Activated CD4-positive, alpha-beta T cell treated with anti-CD3 and anti-CD28 coated beads for 1 hour (primary cell): Measurements from ENCODE around the gene PDGFA.
"Not testable (repeated sequence)": the region's sequence is repeated elsewhere in the genome, so short reads cannot be mapped to it uniquely, and the experiment has no call there.

Source experiments
- DNase-seq: peaks from one replicate; pipeline ENCODE4 v3.0.0-alpha.2; 2020

PDGFA gene

DNA sequence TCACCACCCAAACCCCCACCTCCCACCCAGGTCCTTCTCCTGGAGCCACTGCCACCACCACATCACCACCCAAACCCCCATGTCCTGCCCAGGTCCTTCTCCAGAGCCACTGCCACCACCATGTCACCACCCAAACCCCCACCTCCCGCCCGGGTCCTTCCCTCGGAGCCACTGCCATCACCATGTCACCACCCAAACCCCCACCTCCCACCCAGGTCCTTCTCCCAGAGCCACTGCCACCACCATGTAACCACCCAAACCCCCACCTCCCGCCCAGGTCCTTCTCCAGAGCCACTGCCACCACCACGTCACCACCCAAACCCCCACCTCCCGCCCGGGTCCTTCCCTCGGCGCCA lies 31.9 kb upstream of the PDGFA start:
- not testable (repeated sequence) for DNase-seq

DNA sequence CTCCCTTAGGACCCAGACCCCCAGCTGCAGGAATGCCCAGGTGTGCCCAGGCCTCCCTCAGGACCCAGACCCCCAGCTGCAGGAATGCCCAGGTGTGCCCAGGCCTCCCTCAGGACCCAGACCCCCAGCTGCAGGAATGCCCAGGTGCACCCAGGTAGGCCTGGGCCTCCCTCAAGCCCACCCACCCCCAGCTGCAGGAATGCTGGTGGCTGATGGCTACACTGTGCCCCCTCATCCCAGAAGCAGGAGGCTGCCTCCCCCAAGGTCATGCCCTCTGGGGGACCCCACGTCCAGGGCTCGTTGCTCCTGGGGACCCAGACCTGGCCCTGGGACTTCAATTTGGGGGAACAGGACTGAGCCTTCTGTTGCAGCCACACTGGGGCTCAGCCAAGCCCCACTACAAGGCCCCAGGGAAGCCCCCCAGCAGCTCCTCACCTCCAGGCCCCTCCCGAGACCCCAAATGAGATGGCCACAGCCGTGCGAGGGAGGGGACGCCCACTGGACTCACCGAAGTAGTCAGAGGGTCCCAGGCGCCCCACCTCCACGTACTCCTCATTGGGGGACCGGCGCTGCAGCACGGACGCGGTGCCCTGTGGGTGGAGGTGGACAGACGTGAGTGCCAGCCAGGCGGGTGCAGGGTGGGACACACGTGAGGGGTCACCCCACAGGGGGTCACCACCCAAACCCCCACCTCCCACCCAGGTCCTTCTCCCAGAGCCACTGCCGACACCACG lies 31.4 kb upstream of the PDGFA start:
- no peak for DNase-seq

DNA sequence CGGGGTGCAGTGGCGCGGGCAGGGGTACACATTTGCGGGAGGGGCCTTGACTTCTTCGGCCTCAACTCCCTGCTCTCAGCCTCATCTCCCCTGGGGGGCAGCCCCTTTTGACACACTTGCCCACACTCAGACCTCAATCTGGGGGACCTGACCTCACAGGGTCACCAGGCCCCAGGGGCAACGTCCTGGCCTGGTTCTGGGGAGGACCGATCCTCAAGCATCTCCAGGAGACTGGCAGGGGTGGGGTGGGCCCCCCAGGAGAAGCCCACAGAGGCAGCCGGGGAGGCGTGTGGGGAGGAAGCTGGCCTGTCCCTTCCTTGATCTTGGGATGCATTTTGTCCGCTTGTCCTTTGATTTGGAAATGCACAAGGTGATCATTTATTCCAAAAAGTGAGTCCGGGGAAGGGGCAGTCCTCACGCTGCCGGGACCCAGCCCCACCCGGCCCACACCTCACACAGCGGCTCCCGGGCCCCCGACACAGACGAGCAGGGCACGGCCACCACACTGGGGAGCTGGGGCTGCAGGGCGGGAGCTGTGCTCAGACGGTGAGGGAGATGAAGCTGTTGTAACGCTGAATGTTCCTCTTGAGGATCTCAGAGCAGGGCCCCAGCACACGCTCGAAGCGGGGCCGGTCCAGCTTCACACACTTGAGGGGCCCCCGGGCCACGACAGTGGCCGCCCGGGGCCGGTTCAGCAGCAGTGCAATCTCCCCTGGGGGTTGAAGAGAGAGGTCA lies 30.4 kb upstream of the PDGFA start:
- DNase-seq = no peak

DNA sequence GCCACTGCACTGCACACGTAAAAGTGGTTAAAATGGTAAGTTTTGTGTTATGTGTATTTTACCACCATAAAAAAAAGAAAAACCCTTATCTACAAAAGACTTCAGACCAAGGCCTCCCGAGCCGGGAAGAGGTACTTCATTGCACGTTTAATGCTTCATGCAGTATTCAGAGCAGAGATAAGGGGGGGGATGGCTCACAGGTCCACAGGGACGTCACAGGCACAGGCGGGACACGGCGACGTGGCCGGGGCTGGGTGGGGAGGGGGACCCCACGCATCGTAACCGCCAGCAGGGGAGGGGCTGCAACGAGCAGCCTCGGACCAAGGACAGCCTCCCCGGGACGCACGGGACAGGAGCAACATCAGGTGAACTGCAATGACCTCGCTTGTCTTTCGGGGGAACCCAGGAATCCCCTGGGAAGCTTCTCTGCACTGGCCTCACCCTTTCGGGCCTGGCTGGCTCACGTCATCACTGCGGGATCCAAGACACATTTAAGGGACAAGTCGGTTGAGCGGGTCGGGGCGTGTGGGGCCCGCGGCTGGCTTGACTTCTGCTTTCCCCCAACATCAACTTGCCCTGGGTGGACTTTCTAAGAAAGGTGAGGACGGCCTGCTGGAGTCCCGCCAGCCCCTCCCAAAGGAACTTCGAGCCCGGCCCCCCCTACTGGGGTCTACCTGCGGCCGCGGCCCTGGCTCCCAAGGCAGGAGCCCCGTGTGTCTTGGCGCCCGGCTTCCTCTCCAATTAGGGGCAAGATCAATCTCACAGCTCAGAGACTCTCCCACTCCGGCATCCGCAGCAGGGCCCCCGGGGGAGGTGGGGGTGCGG lies 29.6 kb upstream of the PDGFA start:
- no peak for DNase-seq

DNA sequence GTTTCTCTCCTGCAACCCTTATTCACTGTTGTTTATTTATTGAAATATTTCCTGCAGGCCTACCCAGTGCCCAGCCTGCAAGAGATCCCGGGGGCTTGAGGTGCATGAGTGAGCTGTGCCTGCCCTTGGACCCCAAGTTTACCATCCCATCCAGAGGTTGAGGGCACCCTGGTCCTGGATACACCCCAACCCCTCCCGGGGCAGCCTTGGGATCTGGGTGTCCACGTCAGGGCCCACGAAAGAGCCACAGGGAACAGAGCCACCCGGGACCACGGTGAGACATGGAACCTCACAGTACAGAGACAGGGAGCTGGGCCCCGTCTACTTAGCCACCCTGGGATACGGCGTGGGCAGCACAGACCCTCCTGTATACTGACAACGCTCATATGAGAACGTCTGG lies 28.8 kb upstream of the PDGFA start:
- DNase-seq = no peak

DNA sequence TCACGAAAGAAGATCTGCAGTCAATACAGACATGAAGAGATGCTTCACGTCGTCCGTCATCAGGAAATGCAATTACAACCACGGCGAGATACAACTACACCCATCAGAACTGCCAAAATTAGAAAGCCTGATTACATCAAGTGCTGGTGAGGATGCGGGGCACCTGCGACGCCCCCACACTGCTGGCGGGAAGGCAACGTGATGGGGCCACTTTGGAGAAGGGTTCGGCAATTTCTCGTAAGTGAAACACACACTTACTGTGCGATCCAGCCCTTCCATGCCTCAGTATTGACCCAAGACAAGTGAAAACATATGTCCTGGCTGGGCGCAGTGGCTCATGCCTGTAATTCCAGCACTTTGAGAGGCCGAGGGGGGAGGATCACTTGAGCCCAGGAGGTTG lies 25.8 kb upstream of the PDGFA start:
- no peak for DNase-seq

DNA sequence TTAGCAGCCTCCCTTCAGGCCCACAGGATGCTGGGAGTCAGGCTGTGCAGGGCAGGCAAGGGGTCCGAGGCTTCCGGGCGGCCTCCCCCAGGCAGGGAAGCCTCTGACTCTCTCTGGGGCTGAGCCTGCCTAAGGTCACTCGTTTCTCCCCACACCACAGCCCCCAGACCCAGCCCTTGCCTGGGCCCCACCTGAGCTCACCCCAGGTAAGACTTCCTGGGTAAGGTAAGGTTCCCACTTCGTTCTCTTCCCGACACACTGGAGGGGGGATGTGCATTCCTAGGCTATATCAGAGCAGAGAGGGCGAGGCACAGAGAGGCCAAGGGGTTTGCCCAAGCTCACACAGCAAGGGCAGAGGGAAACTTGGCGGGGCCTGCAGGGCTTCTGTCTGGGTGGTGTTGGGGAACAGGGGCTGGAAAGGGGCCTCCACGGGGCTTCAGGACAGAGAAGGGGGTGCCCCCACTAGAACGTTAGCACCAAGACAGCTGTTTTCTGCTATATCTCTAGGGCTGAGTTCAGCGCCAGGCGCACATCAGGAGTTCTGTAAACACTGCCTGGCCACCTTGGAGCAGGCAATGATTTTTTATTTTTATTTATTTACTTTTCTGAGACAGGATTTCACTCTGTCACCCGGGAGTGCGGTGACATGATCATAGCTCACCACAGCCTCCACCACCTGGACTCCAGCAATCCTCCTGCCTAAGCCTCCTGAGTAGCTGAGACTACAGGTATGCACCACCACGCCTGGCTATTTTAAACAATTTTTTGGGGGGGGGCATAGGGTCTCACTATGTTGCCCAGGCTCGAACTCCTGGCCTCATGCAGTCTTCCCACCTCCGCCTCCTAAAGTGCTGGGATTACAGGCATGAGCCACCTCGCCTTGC lies 24.9 kb upstream of the PDGFA start:
- no peak for DNase-seq

DNA sequence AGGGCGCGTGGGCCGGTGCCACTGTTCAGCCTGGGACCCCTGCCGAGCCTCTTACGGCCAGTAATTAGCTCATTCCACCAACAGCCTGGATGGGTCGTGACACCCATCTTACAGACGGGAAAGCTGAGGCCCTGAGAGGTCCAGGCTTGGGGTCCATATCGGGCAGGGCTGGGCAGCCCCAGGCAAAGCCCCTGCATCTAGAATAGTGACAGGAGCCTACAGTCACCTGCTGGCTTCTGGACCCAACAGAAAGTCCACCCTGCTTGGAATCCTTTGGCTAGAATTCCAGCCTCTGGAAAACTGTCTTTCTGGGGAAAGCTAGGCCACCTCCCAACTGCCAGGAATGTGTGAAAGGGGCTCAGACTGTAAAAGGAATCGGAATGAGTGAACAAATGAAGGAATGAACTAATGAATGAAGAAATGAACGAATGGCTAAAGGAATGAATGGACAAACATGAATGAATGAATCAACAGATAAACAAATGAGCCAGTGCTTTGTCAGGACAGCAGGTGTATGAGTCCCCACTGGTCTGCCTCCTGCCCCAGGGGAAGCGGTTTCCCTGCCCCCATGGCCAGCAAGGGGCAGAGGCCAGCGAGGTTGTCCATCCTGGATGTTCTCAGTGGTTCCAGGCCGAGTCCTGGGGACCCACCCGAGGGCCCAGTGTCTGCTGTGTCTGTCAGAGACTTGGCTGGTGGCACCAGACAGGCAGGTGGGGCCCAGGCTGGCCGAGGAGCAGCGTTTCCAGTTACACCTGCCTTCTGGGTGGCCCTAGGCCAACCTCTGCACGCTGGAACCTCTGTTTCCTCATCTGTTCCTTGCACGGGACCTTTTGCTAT lies 24.1 kb upstream of the PDGFA start:
- no peak for DNase-seq

DNA sequence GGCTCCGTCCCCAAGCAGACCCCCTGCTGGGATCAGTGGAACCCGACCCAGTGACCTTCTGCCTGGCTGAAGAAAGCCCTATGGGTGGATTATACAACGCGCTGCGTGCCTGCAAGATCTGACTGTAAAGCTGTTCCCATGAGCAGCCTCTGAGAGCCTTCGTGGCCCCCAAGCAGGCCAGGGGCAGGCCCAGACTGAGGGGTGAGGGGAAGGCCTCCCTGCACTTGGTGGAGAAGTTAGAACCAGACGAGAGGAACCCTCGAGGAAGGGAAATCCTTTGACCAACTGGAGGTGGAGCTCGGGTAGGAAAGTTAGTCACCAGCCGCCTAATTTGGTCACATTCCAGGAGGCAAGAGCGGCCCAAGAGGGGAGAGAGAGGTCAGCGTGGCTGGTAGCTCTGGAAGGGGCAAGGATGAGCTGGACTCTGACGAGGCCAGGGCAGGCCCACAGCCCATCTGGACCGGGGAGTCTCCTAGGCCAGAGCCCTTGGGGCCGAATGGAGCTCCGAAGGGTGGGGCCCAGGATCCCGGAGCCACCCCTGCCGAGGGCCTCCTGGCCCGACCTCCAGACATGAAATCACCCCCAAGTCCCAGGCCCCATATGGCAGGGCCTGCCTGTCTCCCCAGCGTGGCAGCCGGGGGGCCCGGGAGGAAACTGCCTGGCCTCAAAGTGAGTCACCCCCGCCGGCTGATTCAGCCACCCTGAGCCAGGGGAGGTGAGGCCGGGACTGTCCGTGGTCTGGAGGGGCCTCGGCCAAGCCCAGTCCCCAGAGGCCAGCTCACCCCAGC lies 23.3 kb upstream of the PDGFA start:
- DNase-seq = no peak

DNA sequence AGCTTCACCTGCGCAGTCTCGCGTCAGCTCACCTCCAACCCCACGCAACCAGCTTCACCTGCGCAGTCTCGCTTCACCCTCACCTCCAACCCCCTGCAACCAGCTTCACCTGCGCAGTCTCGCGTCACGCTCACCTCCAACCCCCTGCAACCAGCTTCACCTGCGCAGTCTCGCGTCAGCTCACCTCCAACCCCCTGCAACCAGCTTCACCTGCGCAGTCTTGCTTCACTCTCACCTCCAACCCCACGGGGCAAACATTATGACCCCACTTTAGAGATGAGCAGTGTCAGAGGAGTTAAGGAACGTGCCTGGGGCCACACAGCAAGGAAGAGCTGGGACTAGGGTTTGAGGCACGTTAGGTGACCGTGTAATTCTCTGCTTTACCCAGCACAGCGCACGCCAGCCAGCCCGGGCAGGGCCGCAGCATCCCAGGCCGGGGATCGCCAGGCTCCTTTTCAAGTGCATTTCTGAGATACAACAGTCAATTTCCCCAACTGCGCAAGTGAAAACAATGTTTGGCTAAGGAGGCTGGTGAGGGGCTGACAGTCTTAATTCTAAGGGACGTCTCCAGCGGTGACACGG lies 22.6 kb upstream of the PDGFA start:
- DNase-seq = no peak

DNA sequence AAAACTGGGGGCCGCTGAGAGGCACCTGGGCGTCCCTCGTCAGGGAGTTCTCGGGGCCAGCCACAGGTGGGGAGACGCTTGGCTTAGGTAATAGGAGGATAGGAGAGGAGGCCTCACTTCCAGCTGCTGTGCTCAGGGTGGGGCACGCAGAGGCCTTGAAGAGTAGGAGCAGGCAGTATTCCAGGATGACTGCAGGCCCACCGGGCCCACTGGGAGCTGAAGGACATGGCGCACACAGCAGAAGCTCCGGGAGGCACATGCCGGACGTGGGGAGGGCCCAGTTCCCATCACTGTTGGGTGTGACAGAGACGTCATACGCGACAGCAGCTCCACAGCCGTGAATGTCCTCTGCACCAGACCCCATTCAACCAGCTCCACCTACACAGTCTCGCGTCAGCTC lies 22.0 kb upstream of the PDGFA start:
- no peak for DNase-seq

DNA sequence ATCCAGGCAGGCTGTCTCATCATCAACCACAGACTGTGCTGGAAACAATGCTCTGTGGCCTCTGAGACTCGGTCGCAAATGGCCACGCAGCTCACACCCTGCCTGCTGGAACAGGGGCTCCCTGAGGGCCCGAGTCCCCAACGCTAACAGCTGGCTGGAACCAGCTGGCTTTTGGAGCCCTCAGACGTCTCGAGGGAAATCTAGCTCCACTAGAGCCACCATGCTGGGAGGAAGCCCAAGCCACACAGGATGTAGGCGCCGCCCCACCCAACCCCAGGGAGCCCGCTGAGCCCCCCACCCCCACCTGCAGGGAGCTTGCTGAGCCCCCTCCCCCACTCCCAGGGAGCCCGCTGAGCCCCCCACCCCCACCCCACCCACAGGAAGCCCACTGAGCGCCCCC lies 21.4 kb upstream of the PDGFA start:
- DNase-seq = no peak

DNA sequence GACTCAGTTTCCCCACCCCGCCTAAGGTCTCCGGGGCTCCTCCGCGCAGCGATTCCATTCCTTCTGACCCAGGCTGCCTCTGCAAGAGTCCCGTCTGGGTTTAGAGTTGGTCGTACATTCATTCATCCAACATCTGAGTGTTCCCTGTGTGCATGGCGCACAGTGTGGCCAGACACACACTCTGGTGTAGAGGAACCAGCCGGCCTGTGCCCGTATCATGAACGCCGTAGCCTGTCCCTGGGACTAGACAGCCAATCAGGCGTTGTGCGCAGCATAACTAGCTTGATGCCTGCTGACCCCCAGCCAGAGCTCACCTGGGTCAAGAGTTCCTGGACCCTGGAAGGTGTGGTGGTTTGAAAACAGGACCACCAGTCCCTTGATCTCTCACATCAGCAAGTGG lies 20.9 kb upstream of the PDGFA start:
- DNase-seq = no peak

DNA sequence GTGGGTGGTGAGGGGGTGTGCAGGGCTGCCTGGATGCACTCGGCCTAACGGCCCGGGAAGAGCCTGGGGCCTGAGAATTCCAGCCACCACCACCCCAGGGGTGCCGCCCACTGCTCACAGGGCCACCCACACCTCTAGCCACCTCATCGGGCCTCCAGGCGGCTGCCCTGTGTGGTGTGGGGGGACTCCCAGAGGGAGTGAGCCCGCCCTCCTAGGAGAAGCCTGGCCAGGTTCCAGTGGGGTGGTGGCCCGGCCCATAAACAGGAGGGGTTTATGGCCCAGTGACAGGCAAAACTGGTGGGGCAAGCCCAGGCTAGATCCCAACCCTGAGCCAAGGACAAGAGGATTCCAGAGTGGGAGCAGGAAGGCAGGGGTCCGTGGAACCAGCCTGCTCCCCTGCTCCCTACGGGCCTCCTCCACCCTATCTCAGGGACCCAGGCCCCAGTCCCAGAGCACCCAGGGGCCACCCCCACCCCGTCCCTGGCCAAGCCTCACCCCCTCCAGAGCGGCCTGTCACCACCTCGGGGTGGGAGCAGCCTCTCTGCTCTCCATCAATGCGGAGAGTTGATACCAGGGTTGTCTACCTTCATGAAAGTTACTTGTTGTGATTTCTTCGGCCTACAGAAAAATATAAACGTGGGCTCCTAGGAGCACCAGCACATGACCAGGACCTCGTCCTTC lies 20.2 kb upstream of the PDGFA start:
- DNase-seq = no peak

DNA sequence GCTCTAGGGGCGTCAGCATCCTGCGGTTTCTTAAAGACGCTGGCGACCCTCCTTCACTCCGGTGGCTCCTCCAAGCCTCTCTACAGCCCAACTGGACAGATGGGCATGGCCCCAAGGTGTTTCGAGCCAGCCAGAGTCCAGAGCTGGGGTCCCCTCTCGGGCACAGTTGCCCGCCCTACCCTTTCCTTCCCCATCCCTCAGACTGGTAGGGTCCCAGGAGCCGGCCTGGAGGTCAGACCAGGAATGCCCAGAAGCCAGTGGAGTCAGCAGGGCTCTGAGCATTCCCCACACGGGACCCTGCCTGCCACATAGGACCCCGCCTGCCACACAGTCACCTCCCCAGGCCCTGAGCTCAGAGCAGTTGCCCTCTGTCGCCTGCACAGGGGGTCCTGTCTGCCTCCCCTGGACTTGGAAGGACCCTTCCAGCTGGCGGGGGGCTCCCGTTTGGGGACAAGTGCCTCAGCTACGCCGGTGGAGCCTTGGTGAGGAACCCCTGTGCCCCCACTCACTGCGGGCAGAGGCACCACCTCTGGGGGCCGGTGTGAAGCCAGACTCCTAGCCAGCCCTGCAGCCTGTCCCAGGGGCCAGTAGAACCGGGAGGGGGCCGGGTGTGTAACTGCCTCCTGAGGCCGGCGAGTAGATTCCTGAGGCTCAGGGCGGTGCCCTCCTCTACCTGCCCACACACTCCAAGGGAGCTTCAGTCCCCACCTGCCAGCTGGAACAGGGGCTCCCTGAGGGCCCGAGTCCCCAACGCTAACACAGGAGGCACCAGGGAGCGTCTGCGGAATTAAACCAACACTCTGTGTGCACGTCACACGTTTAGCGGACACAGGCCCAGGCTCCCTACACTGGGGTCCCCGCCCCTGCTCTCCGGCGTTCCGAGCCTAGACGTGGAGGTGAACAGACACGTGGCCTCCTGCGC lies 19.4 kb upstream of the PDGFA start:
- DNase-seq = no peak

DNA sequence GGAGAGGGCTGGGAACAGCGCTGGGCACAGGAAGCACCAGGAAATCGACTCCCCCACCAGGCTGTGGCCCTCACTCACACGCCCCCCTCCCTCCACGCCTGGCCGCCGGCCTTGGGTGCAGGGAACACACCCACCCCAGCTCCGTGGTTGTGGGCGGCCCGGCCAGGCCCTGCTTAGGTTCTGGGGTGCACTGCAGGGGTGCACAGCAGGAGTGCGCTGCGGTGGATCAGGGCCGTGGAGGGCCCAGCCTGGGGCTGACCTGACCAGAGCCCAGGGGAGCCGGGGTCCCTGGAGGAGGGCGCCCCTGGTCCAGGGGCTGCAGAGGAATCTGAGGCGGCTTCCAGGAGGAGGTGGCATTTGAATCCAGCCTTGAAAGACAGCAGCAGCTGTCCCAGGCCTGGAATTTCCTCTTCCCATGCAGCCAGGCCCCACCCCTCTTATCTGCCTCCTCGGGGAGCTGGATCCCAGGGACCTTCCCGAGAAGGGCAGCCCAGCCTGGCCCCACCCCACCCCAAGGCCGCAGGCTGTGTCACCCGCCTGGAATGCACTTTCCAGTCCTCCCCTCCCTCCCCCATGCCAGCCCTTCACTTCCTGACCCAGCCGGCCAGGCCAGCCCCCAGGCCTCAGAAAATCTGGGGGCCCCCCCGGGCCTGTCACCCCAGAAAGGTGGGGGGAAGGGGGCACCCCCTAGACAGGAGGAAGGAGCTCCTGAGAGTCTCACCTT lies 18.4 kb upstream of the PDGFA start:
- no peak for DNase-seq

DNA sequence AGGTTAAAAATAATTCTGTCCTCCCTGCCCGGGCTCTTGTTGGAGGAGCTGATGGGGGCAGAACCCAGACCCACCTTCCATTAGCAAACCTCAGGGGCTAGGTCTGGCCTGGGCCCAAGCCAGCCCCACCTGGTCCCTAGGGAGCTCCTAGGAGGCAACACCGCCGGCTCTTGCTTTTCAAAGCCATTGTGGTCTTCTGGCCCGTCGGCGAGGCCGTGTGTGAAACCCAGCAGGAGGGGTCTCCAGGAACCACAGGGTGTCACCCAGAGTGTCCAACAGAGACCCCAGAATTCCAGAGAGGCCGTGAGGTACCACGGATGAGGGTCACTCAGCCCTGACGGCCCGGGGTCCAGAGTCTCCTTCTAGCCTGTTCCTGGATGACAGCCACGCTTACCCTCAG lies 16.6 kb upstream of the PDGFA start:
- no peak for DNase-seq

DNA sequence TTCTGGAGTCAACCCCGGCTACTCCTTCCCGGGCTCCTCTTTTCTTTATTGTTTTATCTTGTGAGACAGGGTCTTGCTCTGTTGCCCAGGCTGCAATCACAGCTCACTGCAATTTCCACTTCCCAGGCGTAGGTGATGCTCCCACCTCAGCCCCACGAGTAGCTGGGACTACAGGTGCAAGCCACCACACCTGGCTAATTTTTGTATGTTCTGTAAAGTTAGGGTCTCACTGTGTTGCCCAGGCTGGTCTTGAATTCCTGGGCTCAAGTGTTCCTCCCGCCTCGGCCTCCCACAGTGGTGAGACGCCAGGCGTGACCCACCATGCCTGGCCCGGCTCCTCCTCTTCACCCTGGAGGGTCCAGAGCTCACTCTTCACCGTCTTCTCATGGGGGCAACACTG lies 15.3 kb upstream of the PDGFA start:
- DNase-seq = no peak
